GM12891 (cell line): ENCODE results near the gene RAB20.

Experiments used
- DNase-seq: peaks from one replicate; pipeline ENCODE4 v3.0.0; 2011; ENCODE audit warnings: low spot score; ENCODE audit not compliant: insufficient read length
- FAIRE-seq: peaks from 2 replicates; lab custom pipeline; 2011; peaks lifted over from hg19 to GRCh38; lab: Jason Lieb, UNC
- PAX5 ChIP-seq: IDR thresholded peaks from 2 replicates; pipeline ENCODE4 v1.6.1; 2011; ENCODE audit warnings: low read length, moderate library complexity, mild to moderate bottlenecking; ENCODE audit not compliant: insufficient read depth, severe bottlenecking
- POLR2A ChIP-seq: IDR thresholded peaks from 2 replicates; pipeline ENCODE4 v1.6.1; 2011; ENCODE audit warnings: low read depth, low read length, control low read depth
- POLR2AphosphoS5 ChIP-seq: IDR thresholded peaks from 2 replicates; pipeline ENCODE4 v1.6.1; 2011; ENCODE audit warnings: low read depth, low read length, control low read depth
- POU2F2 ChIP-seq: IDR thresholded peaks from 2 replicates; pipeline ENCODE4 v1.6.1; 2011; ENCODE audit warnings: low read depth, mild to moderate bottlenecking, control low read depth, low read length, moderate library complexity
- SPI1 ChIP-seq: IDR thresholded peaks from 2 replicates; pipeline ENCODE4 v1.6.1; 2011; ENCODE audit warnings: low read depth, low read length, control low read depth
- TAF1 ChIP-seq: IDR thresholded peaks from 2 replicates; pipeline ENCODE4 v1.6.1; 2011; ENCODE audit warnings: low read depth, low read length, control low read depth

RAB20 gene

GRCh38 chr13:110563463-110563774 lies 1.9 kb upstream of the RAB20 start:
- FAIRE-seq, result no peak

GRCh38 chr13:110562696-110563462 lies 1.4 kb upstream of the RAB20 start:
- TF ChIP-seq POLR2A (no peak), POU2F2 (no peak), SPI1 (no peak), TAF1 (no peak), PAX5 (no peak), POLR2AphosphoS5 (no peak)
- FAIRE-seq (no peak), DNase-seq (no peak)

More at GRCh38 chr13:110563463-110563774, 1.9 kb upstream of the RAB20 start:
- DNase-seq, result no peak
- no peak for TF ChIP-seq POLR2A
- TF ChIP-seq PAX5, result no peak
- no peak for TF ChIP-seq POU2F2
- no peak for TF ChIP-seq TAF1
- no peak for TF ChIP-seq SPI1
- no peak for TF ChIP-seq POLR2AphosphoS5

- DNase-seq (no peak), FAIRE-seq (no peak)
- TF ChIP-seq TAF1 (no peak), POLR2A (no peak; the same call in 1 of the 2 replicates), POU2F2 (no peak), POLR2AphosphoS5 (no peak), PAX5 (no peak), SPI1 (no peak)
Measured at GRCh38 chr13:110562036-110562597, 595 bp upstream of the RAB20 start.

- FAIRE-seq (peak; percentile 38), DNase-seq (peak; percentile 37)
- TF ChIP-seq POU2F2 (no peak), PAX5 (no peak), TAF1 (no peak), SPI1 (no peak), POLR2A (no peak), POLR2AphosphoS5 (no peak)
Measured at GRCh38 chr13:110560601-110561343, 750 bp downstream of the RAB20 start.

- FAIRE-seq, result no peak
- DNase-seq, result no peak
- TF ChIP-seq TAF1 (no peak), POLR2AphosphoS5 (no peak), SPI1 (no peak), POLR2A (no peak), PAX5 (no peak), POU2F2 (no peak)
Measured at GRCh38 chr13:110559986-110560385, 1.5 kb downstream of the RAB20 start.

GRCh38 chr13:110559429-110559943 lies 2.0 kb downstream of the RAB20 start:
- no peak for DNase-seq
- peak; percentile 26 for FAIRE-seq
- no peak for TF ChIP-seq POLR2AphosphoS5
- no peak for TF ChIP-seq POU2F2
- no peak for TF ChIP-seq PAX5
- TF ChIP-seq POLR2A, result no peak

GRCh38 chr13:110557610-110558305 lies 3.8 kb downstream of the RAB20 start:
- FAIRE-seq (no peak), DNase-seq (no peak)

GRCh38 chr13:110557082-110557481 lies 4.4 kb downstream of the RAB20 start:
- no peak for DNase-seq
- FAIRE-seq, result no peak
- TF ChIP-seq POLR2A (no peak), TAF1 (no peak), POU2F2 (no peak), SPI1 (no peak), PAX5 (no peak), POLR2AphosphoS5 (no peak)

More at GRCh38 chr13:110557610-110558305, 3.8 kb downstream of the RAB20 start:
- TF ChIP-seq SPI1 (no peak), PAX5 (no peak), TAF1 (no peak), POLR2AphosphoS5 (no peak), POLR2A (no peak), POU2F2 (no peak)

- TF ChIP-seq POLR2AphosphoS5 (no peak), POU2F2 (no peak), TAF1 (no peak), SPI1 (no peak), POLR2A (no peak), PAX5 (no peak)
- FAIRE-seq (no peak), DNase-seq (no peak)
Measured at GRCh38 chr13:110556224-110556606, 5.3 kb downstream of the RAB20 start.
